A549 treated with dexamethasone at 1 μM for 4 hours (cell line): ENCODE data around the gene FZD2. TPM values are rescaled to one million over a fixed set of nuclear protein-coding genes. Genes with fewer than 3 reads are reported as not detected.

Source experiments
- total RNA-seq: library from RNA; stranded (reverse); fragments of 200-300 nt; extraction: Qiagen RNA extraction; gene quantifications from 5 replicates; pipeline ENCODE4 v1.2.3, GENCODE V29; 2022

The FZD2 gene
- total RNA-seq = 19.8 to 30.4 TPM (median 27.7 TPM) in 5 replicates

GRCh38 chr17:44556832-44557606 lies at the start of gene FZD2:
TSS of gene FZD2 (plus strand) at chr17:44557484. CDS start at chr17:44557689, 205 bp downstream.

Other genes with a start within 250 kb of the FZD2 start
- 0.39 to 1.1 TPM (median 0.81 TPM) in 5 replicates for gene RUNDC3A, start 248.9 kb upstream of the FZD2 start, total RNA-seq
- gene SLC25A39, start 232.7 kb upstream of the FZD2 start, total RNA-seq = 132 to 205 TPM (median 188 TPM) in 5 replicates
- 188 to 253 TPM (median 225 TPM) in 5 replicates for gene GRN, start 212.2 kb upstream of the FZD2 start, total RNA-seq
- gene FAM171A2, start 193.6 kb upstream of the FZD2 start, total RNA-seq = 2.3 to 4.2 TPM (median 3.4 TPM) in 5 replicates
- gene ITGA2B, start 167.8 kb upstream of the FZD2 start, total RNA-seq = 1.1 to 2.3 TPM (median 1.4 TPM) in 5 replicates
- 17.4 to 26.7 TPM (median 23.4 TPM) in 5 replicates for gene GPATCH8, start 54.1 kb upstream of the FZD2 start, total RNA-seq
- 1.7 to 3.8 TPM (median 2.8 TPM) in 5 replicates for gene MEIOC, start 99.0 kb downstream of the FZD2 start, total RNA-seq
- gene CCDC43, start 132.3 kb downstream of the FZD2 start, total RNA-seq = 31.1 to 35.8 TPM (median 33.1 TPM) in 5 replicates
- gene DBF4B, start 151.2 kb downstream of the FZD2 start, total RNA-seq = 17.9 to 24.5 TPM (median 23.0 TPM) in 5 replicates
- 1.2 to 2.2 TPM (median 1.9 TPM) in 5 replicates for gene ADAM11, start 201.5 kb downstream of the FZD2 start, total RNA-seq